A673 (cell line): ENCODE results near the gene PTPRR.

Experiments
- EZH2 ChIP-seq: fragments of 200-600 bp; sonication (generic); IDR thresholded peaks from 2 replicates; pipeline ENCODE4 v1.6.1; 2017; ENCODE audit warnings: borderline replicate concordance, low read depth, mild to moderate bottlenecking, mixed read lengths, antibody characterized with exemption, low read length; ENCODE audit not compliant: poor library complexity, severe bottlenecking
- TF ChIP-seq, protein P1 (sequence below): fragments of 300-800, 200-600 bp; sonication (generic); conservative IDR thresholded peaks from 2 replicates; pipeline ENCODE4 v1.5.1; 2017; ENCODE audit warnings: low read depth, mild to moderate bottlenecking, antibody characterized with exemption, low read length, moderate library complexity, mixed read lengths

GRCh38 chr12:70759161-70759918, 161.2 kb downstream of the PTPRR start:
- TF ChIP-seq, protein P1, sequence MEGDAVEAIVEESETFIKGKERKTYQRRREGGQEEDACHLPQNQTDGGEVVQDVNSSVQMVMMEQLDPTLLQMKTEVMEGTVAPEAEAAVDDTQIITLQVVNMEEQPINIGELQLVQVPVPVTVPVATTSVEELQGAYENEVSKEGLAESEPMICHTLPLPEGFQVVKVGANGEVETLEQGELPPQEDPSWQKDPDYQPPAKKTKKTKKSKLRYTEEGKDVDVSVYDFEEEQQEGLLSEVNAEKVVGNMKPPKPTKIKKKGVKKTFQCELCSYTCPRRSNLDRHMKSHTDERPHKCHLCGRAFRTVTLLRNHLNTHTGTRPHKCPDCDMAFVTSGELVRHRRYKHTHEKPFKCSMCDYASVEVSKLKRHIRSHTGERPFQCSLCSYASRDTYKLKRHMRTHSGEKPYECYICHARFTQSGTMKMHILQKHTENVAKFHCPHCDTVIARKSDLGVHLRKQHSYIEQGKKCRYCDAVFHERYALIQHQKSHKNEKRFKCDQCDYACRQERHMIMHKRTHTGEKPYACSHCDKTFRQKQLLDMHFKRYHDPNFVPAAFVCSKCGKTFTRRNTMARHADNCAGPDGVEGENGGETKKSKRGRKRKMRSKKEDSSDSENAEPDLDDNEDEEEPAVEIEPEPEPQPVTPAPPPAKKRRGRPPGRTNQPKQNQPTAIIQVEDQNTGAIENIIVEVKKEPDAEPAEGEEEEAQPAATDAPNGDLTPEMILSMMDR = no peak
- no peak for TF ChIP-seq EZH2
